OCI-LY3 (cell line): Measurements from ENCODE around the gene DSG2.

ENCODE experiments used
- H2AFZ ChIP-seq: fragments of 200-600, 300-600 bp; shearing (Covaris generic); 2 replicates; pipeline ENCODE4 v1.6.0; 2014; ENCODE audit warnings: antibody characterized with exemption, low read depth, low read length
- H3K27ac ChIP-seq: fragments of 200-600, 300-600 bp; sonication (generic); 2 replicates; pipeline ENCODE4 v1.5.1; 2014; ENCODE audit warnings: mild to moderate bottlenecking, low read length, moderate library complexity, mixed read lengths
- H3K27me3 ChIP-seq: fragments of 200-600, 300-600 bp; sonication (generic); 2 replicates; pipeline ENCODE4 v1.6.1; 2014; ENCODE audit warnings: low read depth, low read length, mixed read lengths
- H3K36me3 ChIP-seq: fragments of 200-600, 300-600 bp; sonication (generic); replicated peaks from 2 replicates; pipeline ENCODE3; 2014; ENCODE audit warnings: low read depth, low read length, mixed read lengths
- H3K4me1 ChIP-seq: fragments of 300-600, 200-600 bp; sonication (generic); 2 replicates; pipeline ENCODE4 v1.6.1; 2014; ENCODE audit warnings: low read length, mixed read lengths
- H3K4me2 ChIP-seq: fragments of 200-600, 300-600 bp; sonication (generic); 2 replicates; pipeline ENCODE4 v1.6.1; 2014; ENCODE audit warnings: low read length, mixed read lengths
- H3K4me3 ChIP-seq: fragments of 300-600, 200-600 bp; sonication (generic); 2 replicates; pipeline ENCODE4 v1.5.1; 2014; ENCODE audit warnings: antibody characterized with exemption, mild to moderate bottlenecking, low read length, moderate library complexity
- H3K79me2 ChIP-seq: fragments of 300-600, 200-600 bp; shearing (Covaris generic); 2 replicates; pipeline ENCODE4 v1.6.1; 2014; ENCODE audit warnings: mild to moderate bottlenecking, low read length, mixed read lengths
- H3K9ac ChIP-seq: fragments of 300-600, 200-600 bp; shearing (Covaris generic); 2 replicates; pipeline ENCODE4 v1.6.0; 2014; ENCODE audit warnings: mild to moderate bottlenecking, low read length, moderate library complexity
- H3K9me3 ChIP-seq: fragments of 200-600, 300-600 bp; shearing (Covaris generic); 2 replicates; pipeline ENCODE4 v1.6.1; 2014; ENCODE audit warnings: low read length, mixed read lengths; ENCODE audit not compliant: insufficient read depth
- H4K20me1 ChIP-seq: fragments of 200-600, 300-600 bp; sonication (generic); 2 replicates; pipeline ENCODE4 v1.6.1; 2016; ENCODE audit warnings: low read length, mixed read lengths; ENCODE audit not compliant: insufficient read depth
- EZH2phosphoT487 ChIP-seq: fragments of 200-600 bp; shearing (Covaris generic); IDR thresholded peaks from 2 replicates; pipeline ENCODE4 v1.6.1; 2018; ENCODE audit warnings: antibody characterized with exemption, mixed run types, low read depth
- TF ChIP-seq, protein P1 (sequence below): fragments of 200-600, 300-600 bp; sonication (generic); IDR thresholded peaks from 2 replicates; pipeline ENCODE4 v1.5.1; 2014; ENCODE audit warnings: antibody characterized with exemption, low read length, low read depth

DSG2 gene

GRCh38 chr18:31497836-31498573, at the start of gene DSG2:
TSS of gene DSG2 (plus strand) at chr18:31498177. CDS start at chr18:31498252, 75 bp downstream.
- H3K4me3 ChIP-seq = no peak within 1 kb of the TSS
- no peaks in the 10 kb centered on the region for H3K9me3 ChIP-seq
- no peak within 1 kb of the TSS for H2AFZ ChIP-seq
- H3K9ac ChIP-seq = no peak within 1 kb of the TSS
- H3K36me3 ChIP-seq = no peaks in the 10 kb centered on the region
- H3K27ac ChIP-seq = no peak within 1 kb of the TSS
- H3K4me2 ChIP-seq = no peak within 1 kb of the TSS
- TF ChIP-seq EZH2phosphoT487 = no peak
- TF ChIP-seq, protein P1, sequence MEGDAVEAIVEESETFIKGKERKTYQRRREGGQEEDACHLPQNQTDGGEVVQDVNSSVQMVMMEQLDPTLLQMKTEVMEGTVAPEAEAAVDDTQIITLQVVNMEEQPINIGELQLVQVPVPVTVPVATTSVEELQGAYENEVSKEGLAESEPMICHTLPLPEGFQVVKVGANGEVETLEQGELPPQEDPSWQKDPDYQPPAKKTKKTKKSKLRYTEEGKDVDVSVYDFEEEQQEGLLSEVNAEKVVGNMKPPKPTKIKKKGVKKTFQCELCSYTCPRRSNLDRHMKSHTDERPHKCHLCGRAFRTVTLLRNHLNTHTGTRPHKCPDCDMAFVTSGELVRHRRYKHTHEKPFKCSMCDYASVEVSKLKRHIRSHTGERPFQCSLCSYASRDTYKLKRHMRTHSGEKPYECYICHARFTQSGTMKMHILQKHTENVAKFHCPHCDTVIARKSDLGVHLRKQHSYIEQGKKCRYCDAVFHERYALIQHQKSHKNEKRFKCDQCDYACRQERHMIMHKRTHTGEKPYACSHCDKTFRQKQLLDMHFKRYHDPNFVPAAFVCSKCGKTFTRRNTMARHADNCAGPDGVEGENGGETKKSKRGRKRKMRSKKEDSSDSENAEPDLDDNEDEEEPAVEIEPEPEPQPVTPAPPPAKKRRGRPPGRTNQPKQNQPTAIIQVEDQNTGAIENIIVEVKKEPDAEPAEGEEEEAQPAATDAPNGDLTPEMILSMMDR = no peak
- H3K4me1 ChIP-seq = peaks cover 20% of the 10 kb centered on the region
- H3K27me3 ChIP-seq = no peaks in the 10 kb centered on the region
- no peaks in the 10 kb centered on the region for H3K79me2 ChIP-seq
- H4K20me1 ChIP-seq = no peaks in the 10 kb centered on the region

- no peaks in the 10 kb centered on the region for H3K9me3 ChIP-seq
- H2AFZ ChIP-seq = no peak overlapping the region
- H3K27ac ChIP-seq = no peak overlapping the region
- no peaks in the 10 kb centered on the region for H3K27me3 ChIP-seq
- TF ChIP-seq, protein P1 = no peak
- TF ChIP-seq EZH2phosphoT487 = no peak
- no peaks in the 10 kb centered on the region for H4K20me1 ChIP-seq
- no peaks in the 10 kb centered on the region for H3K4me1 ChIP-seq
- no peak overlapping the region for H3K4me2 ChIP-seq
- H3K9ac ChIP-seq = no peak overlapping the region
- H3K4me3 ChIP-seq = no peak overlapping the region
- H3K79me2 ChIP-seq = no peaks in the 10 kb centered on the region
- no peaks in the 10 kb centered on the region for H3K36me3 ChIP-seq
Measured at GRCh38 chr18:31450409-31450808, 47.6 kb upstream of the DSG2 start.

DNA sequence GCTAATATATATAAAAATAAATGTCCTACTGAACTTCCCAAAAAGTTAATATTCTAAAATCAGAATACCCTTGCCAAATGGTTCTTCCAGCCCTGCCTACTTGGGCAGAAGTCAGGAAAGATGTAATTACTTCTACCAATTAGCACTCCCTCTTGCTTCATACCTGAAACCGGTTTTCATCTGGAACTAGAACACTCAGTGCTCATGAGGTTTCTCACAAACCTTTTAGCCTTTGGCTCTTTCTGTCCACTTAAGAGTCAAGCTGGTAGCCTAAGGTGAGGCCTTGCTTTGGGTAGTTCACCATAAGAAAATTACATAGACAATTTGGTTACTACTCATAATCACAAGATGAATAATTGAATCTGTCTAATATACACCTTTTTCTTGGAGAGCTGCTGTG, 46.4 kb upstream of the DSG2 start:
- Histone ChIP-seq H3K27me3 (no peaks in the 10 kb centered on the region), H3K4me2 (no peak overlapping the region), H2AFZ (no peak overlapping the region), H3K4me3 (no peak overlapping the region), H3K9me3 (no peaks in the 10 kb centered on the region), H4K20me1 (no peaks in the 10 kb centered on the region), H3K27ac (no peak overlapping the region), H3K79me2 (no peaks in the 10 kb centered on the region), H3K9ac (no peak overlapping the region), H3K4me1 (no peaks in the 10 kb centered on the region), H3K36me3 (no peaks in the 10 kb centered on the region)
- TF ChIP-seq, protein P1 = no peak
- TF ChIP-seq EZH2phosphoT487 = no peak

DNA sequence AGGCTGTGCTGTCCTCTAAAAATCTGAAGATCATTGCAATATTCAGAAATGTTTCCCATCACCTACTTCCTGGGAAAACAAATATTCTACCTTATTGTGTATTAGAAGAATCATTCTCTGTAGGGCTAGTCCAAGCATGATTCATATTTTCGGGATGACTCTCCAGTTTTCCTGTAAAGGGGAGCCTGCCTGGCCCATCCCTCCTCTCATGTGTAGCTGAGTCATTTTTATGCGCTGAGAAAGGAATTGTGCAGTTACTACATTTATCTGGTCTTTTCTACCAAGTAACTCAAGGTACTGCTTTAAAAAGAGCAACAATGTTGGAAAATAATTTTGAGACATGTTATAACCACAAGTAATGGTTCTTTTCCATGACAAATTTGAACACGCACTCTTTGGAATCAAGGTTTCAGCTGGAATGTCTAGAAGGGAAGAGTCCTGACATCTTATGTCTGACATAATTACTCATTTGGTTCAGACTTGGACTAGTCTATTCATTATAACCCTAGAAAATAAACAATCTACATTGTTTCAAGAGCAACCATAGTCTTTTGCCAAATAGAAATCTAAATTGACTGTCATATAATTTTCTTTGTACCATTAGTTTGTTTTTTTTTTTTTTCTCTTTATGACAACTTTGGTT, 43.8 kb upstream of the DSG2 start:
- Histone ChIP-seq H3K9ac (no peak overlapping the region), H4K20me1 (no peaks in the 10 kb centered on the region), H3K79me2 (no peaks in the 10 kb centered on the region), H3K27me3 (no peaks in the 10 kb centered on the region), H3K4me2 (no peak overlapping the region), H3K27ac (no peak overlapping the region), H2AFZ (no peak overlapping the region), H3K9me3 (no peaks in the 10 kb centered on the region), H3K36me3 (no peaks in the 10 kb centered on the region), H3K4me1 (no peaks in the 10 kb centered on the region), H3K4me3 (no peak overlapping the region)
- no peak for TF ChIP-seq EZH2phosphoT487
- TF ChIP-seq, protein P1 = no peak
